Spleen (tissue), 11 donors: ENCODE results near the gene SNAP29. TPM values are rescaled to one million over a fixed set of nuclear protein-coding genes. Genes with fewer than 3 reads are reported as not detected.
A peak's percentile ranks its signal among the peaks of the same experiment; 100 is the strongest.

Source experiments
- DNase-seq: peaks from one replicate; pipeline ENCODE4 v3.0.0-alpha.2; 2020
- H3K27ac ChIP-seq, 8 donors: fragments of 200-600 bp; sonication (generic) in 7 of 8; 1 replicate in 4 of 8; 2 replicates in 4 of 8; pipeline versions ENCODE4 v1.5.0 to v1.8.0; 2016 to 2021; ENCODE audit warnings: inconsistent platforms in 4 of 8, mild to moderate bottlenecking in 4 of 8, moderate library complexity in 1 of 8
- H3K27me3 ChIP-seq, 7 donors: fragments of 200-600 bp; sonication (generic) in 6 of 7; replicated peaks in 1 of 7; 1 replicate in 4 of 7; 2 replicates in 3 of 7; pipeline versions ENCODE4 v1.5.0 to v1.8.0; 2016 to 2021; ENCODE audit warnings: inconsistent platforms in 3 of 7, mild to moderate bottlenecking in 1 of 7
- H3K36me3 ChIP-seq, 6 donors: fragments of 200-600 bp; sonication (generic) in 5 of 6; 1 replicate in 4 of 6; 2 replicates in 2 of 6; pipeline versions ENCODE4 v1.5.0 to v1.8.0; 2016 to 2021; ENCODE audit warnings: inconsistent platforms in 2 of 6
- H3K4me1 ChIP-seq, 6 donors: fragments of 200-600 bp; sonication (generic) in 5 of 6; 1 replicate in 3 of 6; 2 replicates in 3 of 6; pipeline versions ENCODE4 v1.5.0 to v1.8.0; 2016 to 2021; ENCODE audit warnings: inconsistent platforms in 3 of 6
- H3K4me3 ChIP-seq, 8 donors: fragments of 200-600 bp; sonication (generic) in 7 of 8; 1 replicate in 4 of 8; 2 replicates in 4 of 8; pipeline versions ENCODE4 v1.5.0 to v1.8.0; 2016 to 2021; ENCODE audit warnings: inconsistent platforms in 4 of 8, mild to moderate bottlenecking in 4 of 8, moderate library complexity in 2 of 8
- H3K9me3 ChIP-seq, 8 donors: fragments of 200-600 bp; sonication (generic) in 7 of 8; 1 replicate in 4 of 8; 2 replicates in 4 of 8; pipeline versions ENCODE4 v1.5.0 to v1.8.0; 2016 to 2021; ENCODE audit warnings: inconsistent platforms in 4 of 8
- POLR2A ChIP-seq, 3 donors: fragments of 450-650 bp; IDR thresholded peaks; one replicate each; pipeline ENCODE4 v1.5.1; 2017; ENCODE audit warnings: antibody characterized with exemption in 3 of 3, mild to moderate bottlenecking in 1 of 3
- POLR2AphosphoS5 ChIP-seq, 3 donors: sonication (generic); formaldehyde crosslinking; IDR thresholded peaks; one replicate each; pipeline ENCODE4 v1.5.1; 2017; ENCODE audit warnings: antibody characterized with exemption in 3 of 3
- WGBS, 5 donors: extraction: QIAGEN DNeasy Blood & Tissue Kit in 3 of 5; methylation state at CpG; one replicate each; pipeline versions ENCODE4 v1.1.5 to v1.1.7; 2013 to 2018; 5-methylcytosine and 5-hydroxymethylcytosine counted together
- intact Hi-C: fragments of 100-400 bp; cut with DNase I; formaldehyde crosslinking; loops from one replicate; pipeline ENCODE4 v1.15.0; 2023; ENCODE audit warnings: low total_unique reads
- polyA plus RNA-seq, 3 donors: library from polyadenylated mRNA; stranded (reverse); fragments of 200-250 nt; gene quantifications; one replicate each; pipeline ENCODE4 v1.2.1, GENCODE V29; 2013
- total RNA-seq, 7 donors: library from RNA; depleted of rRNA in 3 of 7; stranded (reverse); fragments of >200 nt in 3 of 7; fragmentation: NEBNext Ultra II Directional in 4 of 7; extraction: Animal tissue kit (Norgen Biotek cat#: 25700) in 4 of 7; gene quantifications; one replicate each; pipeline versions ENCODE4 v1.1.0 to v1.2.1, GENCODE V29; 2016 to 2021
- TF ChIP-seq, protein P1 (sequence below), 11 experiments: fragments of 200-600 bp in 7 of 11; fragments of 450-650 bp in 4 of 11; sonication (generic) in 4 of 11; IDR thresholded peaks in 8 of 11; conservative IDR thresholded peaks in 3 of 11; 1 replicate in 7 of 11; 2 replicates in 4 of 11; pipeline versions ENCODE4 v1.4.0 to v1.8.0; 2016 to 2021; ENCODE audit warnings: antibody characterized with exemption in 11 of 11, inconsistent platforms in 4 of 11, mild to moderate bottlenecking in 1 of 11
- donor health status: healthy with polysubstance abuse.
- donor health status: DM: no; HTN: no; CAD: no; lungs with moderate emphysema.
- donor health status: DM: no; HTN: no; CAD: no.
- donor health status: Bipolar disorder and iron deficiency.
- donor health status: healthy.
- donor health status: DM: no; HTN: no; CAD: no.
- donor health status: DM: yes; HTN: yes; CAD: no.

The SNAP29 gene
- total and polyA plus RNA-seq, 10 donors: 13.7 to 33.5 (median 23.8) TPM

DNA sequence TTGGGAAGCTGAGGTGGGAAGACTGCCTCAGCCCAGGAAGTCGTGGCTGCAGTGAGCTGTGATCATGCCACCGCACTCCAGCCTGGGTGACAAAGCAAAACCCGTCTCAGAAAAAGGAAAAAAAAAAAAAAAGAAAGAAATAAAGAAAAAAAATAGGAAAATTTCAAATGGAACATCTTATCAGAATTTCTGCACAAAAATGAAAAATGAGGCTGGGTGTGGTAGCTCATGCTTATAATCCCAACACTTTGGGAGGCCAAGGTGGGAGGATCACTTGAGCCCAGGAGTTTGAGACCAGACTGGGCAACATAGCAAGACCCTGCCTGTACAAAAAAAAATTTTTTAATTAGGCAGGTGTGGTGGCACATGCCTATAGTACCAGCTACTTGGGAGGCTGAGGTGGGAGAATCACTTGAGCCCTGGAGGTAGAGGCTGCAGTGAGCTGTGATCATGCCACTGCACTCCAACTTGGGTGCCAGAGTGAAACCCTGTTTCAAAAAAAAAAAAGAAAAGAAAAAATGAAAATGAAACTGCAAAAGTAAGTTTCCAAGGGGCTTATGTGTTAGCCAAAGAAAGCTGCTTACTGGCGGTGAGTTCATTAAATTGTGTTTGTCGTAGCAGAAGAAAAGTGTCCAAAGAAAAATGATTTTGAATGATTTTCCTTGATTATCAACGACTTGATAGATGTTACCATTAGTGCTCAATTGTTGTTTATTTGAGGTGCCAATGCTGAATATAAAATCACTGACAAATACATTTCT lies 50.9 kb downstream of the SNAP29 start:
- no peak overlapping the region for H3K4me3 ChIP-seq
- H3K27ac ChIP-seq: peak overlapping the region in 1 of 8 donors; percentile 30
- WGBS, 5 donors: 51 to 65% (median 55%) methylated on average over 6 of the region's 6 CpGs
- intact Hi-C loops: no loop called here
- peaks cover 0 to 16% (median 0%) of the 10 kb centered on the region in 6 donors for H3K4me1 ChIP-seq
- no peaks in the 10 kb centered on the region for H3K9me3 ChIP-seq
- no peak for TF ChIP-seq POLR2A (IDR thresholded peaks at IDR 0.05)
- TF ChIP-seq, protein P1, sequence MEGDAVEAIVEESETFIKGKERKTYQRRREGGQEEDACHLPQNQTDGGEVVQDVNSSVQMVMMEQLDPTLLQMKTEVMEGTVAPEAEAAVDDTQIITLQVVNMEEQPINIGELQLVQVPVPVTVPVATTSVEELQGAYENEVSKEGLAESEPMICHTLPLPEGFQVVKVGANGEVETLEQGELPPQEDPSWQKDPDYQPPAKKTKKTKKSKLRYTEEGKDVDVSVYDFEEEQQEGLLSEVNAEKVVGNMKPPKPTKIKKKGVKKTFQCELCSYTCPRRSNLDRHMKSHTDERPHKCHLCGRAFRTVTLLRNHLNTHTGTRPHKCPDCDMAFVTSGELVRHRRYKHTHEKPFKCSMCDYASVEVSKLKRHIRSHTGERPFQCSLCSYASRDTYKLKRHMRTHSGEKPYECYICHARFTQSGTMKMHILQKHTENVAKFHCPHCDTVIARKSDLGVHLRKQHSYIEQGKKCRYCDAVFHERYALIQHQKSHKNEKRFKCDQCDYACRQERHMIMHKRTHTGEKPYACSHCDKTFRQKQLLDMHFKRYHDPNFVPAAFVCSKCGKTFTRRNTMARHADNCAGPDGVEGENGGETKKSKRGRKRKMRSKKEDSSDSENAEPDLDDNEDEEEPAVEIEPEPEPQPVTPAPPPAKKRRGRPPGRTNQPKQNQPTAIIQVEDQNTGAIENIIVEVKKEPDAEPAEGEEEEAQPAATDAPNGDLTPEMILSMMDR (IDR thresholded peaks at IDR 0.05 in 8 of 11, conservative IDR thresholded peaks at IDR 0.05 in 3 of 11): no peak
- TF ChIP-seq POLR2AphosphoS5 (IDR thresholded peaks at IDR 0.05): no peak
- no peaks in the 10 kb centered on the region for H3K27me3 ChIP-seq
- DNase-seq: no peak
- H3K36me3 ChIP-seq: no peaks in the 10 kb centered on the region

DNA sequence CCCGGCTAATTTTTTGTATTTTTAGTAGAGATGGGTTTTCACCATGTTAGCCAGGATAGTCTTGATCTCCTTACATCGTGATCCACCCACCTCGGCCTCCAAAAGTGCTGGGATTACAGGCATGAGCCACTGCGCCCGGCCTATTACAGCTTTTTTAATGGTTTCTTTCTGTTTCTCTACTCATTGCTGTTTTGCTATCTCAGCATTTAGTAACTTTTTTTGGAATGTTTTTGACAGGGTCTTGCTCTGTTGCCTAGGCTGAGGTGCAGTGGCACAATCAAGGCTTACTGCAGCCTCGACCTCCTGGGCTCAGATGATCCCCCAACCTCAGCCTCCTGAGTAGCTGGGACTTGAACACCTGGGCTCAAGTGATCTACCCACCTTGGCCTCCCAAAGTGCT lies 53.7 kb downstream of the SNAP29 start:
- Histone ChIP-seq H3K27me3 (no peaks in the 10 kb centered on the region), H3K4me3 (no peak overlapping the region), H3K9me3 (no peaks in the 10 kb centered on the region), H3K36me3 (no peaks in the 10 kb centered on the region), H3K27ac (no peak overlapping the region), H3K4me1 (peaks cover 4 to 22% (median 9%) of the 10 kb centered on the region in 6 donors)
- no peak for TF ChIP-seq POLR2A (IDR thresholded peaks at IDR 0.05)
- TF ChIP-seq, protein P1 (IDR thresholded peaks at IDR 0.05 in 8 of 11, conservative IDR thresholded peaks at IDR 0.05 in 3 of 11): no peak
- no peak for TF ChIP-seq POLR2AphosphoS5 (IDR thresholded peaks at IDR 0.05)
- no peak for DNase-seq
- 88 to 94% (median 91%) methylated on average over 6 of the region's 6 CpGs for WGBS, 5 donors
- intact Hi-C loops: no loop called here

DNA sequence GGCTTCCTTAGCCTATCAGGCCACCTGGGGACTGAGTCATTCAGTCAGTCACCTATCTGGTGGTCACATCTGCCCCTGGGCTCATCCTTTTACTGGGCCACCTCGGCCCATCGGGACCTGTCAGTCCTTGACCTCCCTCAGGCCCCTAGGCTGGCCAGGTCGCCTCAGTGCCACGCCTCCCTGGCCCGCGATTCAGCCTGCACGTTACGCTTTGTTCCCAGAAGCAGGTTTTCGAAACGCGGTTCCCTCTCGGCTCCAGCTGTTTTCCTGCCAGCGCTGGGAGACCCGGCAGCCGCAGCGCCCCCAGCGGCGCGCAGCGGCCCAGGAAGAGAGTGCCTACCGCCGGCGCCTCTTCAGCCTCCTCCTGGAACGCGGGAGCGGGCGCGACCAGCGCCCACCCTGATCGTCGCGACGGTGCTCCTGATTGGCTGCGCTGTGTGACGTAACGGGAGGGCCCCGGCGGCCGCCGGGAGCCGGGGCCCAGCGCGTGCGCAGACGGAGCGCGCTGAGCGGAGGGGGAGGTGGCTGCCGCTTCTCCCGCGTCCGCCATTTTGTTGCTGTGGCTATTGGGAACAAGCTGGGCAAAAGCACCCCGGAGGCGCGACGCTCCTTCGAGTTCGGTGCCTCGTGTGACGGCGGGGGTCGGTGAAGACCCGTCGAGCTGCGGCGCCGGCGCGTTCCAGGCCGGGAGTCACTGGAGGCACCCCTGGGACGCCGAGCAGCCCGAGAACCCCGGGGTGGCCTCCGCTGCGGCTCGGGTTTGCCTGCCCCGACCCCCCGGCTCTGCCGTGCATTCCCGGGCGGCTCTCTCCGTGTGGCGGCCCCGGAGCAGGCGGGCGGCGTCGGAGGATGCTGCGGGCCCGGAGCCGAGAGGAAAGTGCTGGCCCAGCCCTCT lies 58.4 kb downstream of the SNAP29 start, which contains the start of gene CRKL:
Gene CRKL (plus strand): TSS at position 492 of the 895 bp plus-strand sequence. CDS start 528 bp downstream, outside the sequence.
- intact Hi-C loops: loop anchor here (5.0 kb wide), 1 partner anchor 60 kb away; the partner anchor contains the start of genes PI4KA and SNAP29
- Histone ChIP-seq H3K4me1 (peaks cover 20 to 50% (median 42%) of the 10 kb centered on the region in 6 donors), H3K4me3 (peak within 1 kb of the TSS; percentile 93 to 100 (median 98)), H3K9me3 (no peaks in the 10 kb centered on the region), H3K36me3 (no peaks in the 10 kb centered on the region), H3K27me3 (no peaks in the 10 kb centered on the region), H3K27ac (peak within 1 kb of the TSS; percentile 87 to 97 (median 96))
- WGBS, 5 donors: 0 to 1% (median 0%) methylated on average over 46 to 92 of the region's 92 CpGs
- peak; percentile 99 for DNase-seq
- peak; percentile 95 to 97 (median 97) for TF ChIP-seq POLR2AphosphoS5 (IDR thresholded peaks at IDR 0.05)
- TF ChIP-seq POLR2A (IDR thresholded peaks at IDR 0.05): peak in 1 of 3 donors; percentile 71
- TF ChIP-seq, protein P1 (IDR thresholded peaks at IDR 0.05 in 8 of 11, conservative IDR thresholded peaks at IDR 0.05 in 3 of 11): peak; percentile 89 to 100 (median 97)
